ENCODE measurements around the gene RNU6-1.

Gene RNU6-1

DNA sequence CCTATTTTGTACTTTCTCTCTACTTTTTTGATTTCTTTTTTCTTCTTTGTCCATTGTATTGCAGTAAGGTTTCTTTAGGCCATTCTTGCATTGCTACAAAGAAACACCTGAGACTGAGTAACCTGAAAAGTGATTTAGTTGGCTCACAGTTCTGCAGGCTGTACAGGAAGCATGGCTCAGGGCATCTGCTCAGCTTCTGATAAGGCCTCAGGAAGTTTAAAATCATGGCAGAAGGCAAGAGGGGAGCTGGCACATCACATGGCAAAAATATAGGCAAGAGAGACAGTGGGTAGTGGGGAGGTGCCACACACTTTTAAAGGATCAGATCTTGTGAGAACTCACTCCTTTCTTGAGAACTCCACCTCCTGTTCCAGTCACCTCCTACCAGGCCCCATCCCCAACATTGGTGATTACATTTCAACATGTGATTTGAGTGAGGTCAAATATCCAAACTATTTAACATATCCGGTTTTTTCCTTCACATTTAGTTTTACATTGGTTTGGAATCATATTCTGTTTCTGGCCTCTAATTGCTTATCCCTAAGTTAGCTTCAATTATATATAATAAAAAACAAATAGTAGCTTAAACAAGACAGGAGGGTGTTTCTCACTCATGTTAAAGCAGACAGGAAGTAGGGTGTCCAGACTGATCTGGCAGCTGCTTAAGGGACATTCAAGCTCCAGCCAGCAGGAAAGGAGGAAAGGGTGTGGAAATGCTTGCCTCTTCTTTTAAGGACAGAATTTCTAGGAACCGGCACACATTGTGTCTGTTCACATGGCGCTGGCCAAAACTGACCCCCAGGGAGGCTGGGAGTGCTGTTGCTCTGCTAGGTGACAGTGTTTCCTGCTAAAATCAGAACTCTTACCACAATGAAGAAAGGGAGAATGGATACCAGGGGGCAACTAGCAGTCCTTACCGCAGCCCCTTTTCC, 43.4 kb downstream of the RNU6-1 start:
- DNase-seq: no peak

- no peak for DNase-seq
These were observed 44.8 kb downstream of the RNU6-1 start for GRCh38 chr15:67794832-67795574.

GRCh38 chr15:67792250-67792942, 47.4 kb downstream of the RNU6-1 start:
- no peak for DNase-seq

DNA sequence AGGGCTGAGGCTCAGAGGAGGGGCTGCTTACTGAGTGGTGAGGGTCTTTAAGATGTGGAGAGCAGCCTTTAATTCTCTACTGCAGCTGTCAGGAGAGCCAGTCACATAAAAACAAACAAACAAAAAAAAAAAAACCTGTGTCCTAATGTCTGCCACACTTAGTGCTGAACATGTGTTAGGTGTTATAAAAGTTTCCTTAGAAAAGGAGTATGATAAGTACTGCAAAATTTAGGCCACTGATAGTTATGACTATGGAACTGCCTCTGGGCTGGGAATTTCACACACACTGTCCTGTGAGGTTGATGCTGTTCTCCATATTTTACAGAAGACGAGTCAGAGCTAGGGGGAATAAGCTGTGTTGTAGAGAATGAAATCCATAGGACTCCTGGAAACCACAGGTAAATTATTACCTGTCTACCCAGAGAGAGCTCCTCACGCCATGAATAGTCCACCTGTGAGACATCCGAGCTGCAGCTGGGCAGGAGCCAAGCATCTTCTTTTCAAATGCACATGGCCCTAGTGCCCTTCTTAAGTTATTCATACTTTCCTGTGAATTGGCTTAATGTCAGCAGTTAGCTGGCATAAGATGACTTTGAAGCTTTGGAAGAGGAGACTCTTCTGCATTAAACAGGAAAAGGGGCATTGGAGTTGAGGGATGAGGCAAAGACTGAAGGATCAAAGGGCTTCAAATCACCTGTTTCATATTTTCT, 49.1 kb downstream of the RNU6-1 start:
- DNase-seq: no peak

All from NCI-H748 treated with DMSO at 0.1 percent for 48 hours (cell line).